ENCODE results near the gene FAM187B. TPM values are rescaled to one million over a fixed set of nuclear protein-coding genes. Genes with fewer than 3 reads are reported as not detected.

The FAM187B gene
- total and polyA plus RNA-seq, 10 donors, result 0.48 to 0.61 (median 0.51) TPM; not detected in 7

GRCh38 chr19:35249146-35249847, 20.8 kb upstream of the FAM187B start:
- TF ChIP-seq POLR2A (IDR thresholded peaks at IDR 0.05) (no peak), CTCF (IDR thresholded peaks at IDR 0.05 in 8 of 11, conservative IDR thresholded peaks at IDR 0.05 in 3 of 11) (no peak)
- Histone ChIP-seq H3K27me3 (replicated peaks in 1 of 7) (peaks cover 0 to 43% (median 11%) of the 10 kb centered on the region in 7 donors), H3K4me3 (peak overlapping the region; percentile 54 to 89 (median 58)), H3K27ac (peak overlapping the region; percentile 72 to 90 (median 81)), H3K4me1 (peaks cover 13 to 56% (median 40%) of the 10 kb centered on the region in 6 donors), H3K36me3 (peaks cover 0 to 23% (median 0%) of the 10 kb centered on the region in 6 donors), H3K9me3 (peaks cover 0 to 7% (median 0%) of the 10 kb centered on the region in 8 donors)
- intact Hi-C loops (cut with DNase I; ENCODE audit: low total_unique reads), result no loop called here
- WGBS, 5 donors, result 16 to 34% (median 18%) methylated on average over 28 to 39 of the region's 39 CpGs
- no peak for DNase-seq

GRCh38 chr19:35248310-35249145, 20.0 kb upstream of the FAM187B start, which contains the start of gene LSR:
TSS of gene LSR (plus strand) at chr19:35249002. CDS start at chr19:35249023, 21 bp downstream.
- peaks cover 0 to 15% (median 0%) of the 10 kb centered on the region in 6 donors for H3K36me3 ChIP-seq
- WGBS, 5 donors, result 0 to 2% (median 0%) methylated on average over 21 to 69 of the region's 69 CpGs
- H3K27me3 ChIP-seq (replicated peaks in 1 of 7), result peaks cover 0 to 43% (median 11%) of the 10 kb centered on the region in 7 donors
- peak; percentile 76 to 82 (median 77) for TF ChIP-seq POLR2AphosphoS5 (IDR thresholded peaks at IDR 0.05)
- peak in 1 of 11 experiments; percentile 10 for TF ChIP-seq CTCF (IDR thresholded peaks at IDR 0.05 in 8 of 11, conservative IDR thresholded peaks at IDR 0.05 in 3 of 11)
- peak in 1 of 3 donors; percentile 32 for TF ChIP-seq POLR2A (IDR thresholded peaks at IDR 0.05)
- intact Hi-C loops (cut with DNase I; ENCODE audit: low total_unique reads), result no loop called here
- peaks cover 13 to 50% (median 36%) of the 10 kb centered on the region in 6 donors for H3K4me1 ChIP-seq
- H3K4me3 ChIP-seq, result peak within 1 kb of the TSS; percentile 54 to 89 (median 58)
- DNase-seq, result peak; percentile 94
- H3K27ac ChIP-seq, result peak within 1 kb of the TSS; percentile 72 to 90 (median 81)
- H3K9me3 ChIP-seq, result peaks cover 0 to 11% (median 0%) of the 10 kb centered on the region in 8 donors

- WGBS, 5 donors, result 5 to 23% (median 5%) methylated on average over 8 to 42 of the region's 42 CpGs
- TF ChIP-seq POLR2AphosphoS5 (IDR thresholded peaks at IDR 0.05), result no peak
- peak in 8 of 11 experiments; percentile 24 to 63 (median 52) for TF ChIP-seq CTCF (IDR thresholded peaks at IDR 0.05 in 8 of 11, conservative IDR thresholded peaks at IDR 0.05 in 3 of 11)
- TF ChIP-seq POLR2A (IDR thresholded peaks at IDR 0.05), result no peak
- Histone ChIP-seq H3K27ac (peak overlapping the region; percentile 72 to 90 (median 81)), H3K9me3 (peaks cover 0 to 11% (median 0%) of the 10 kb centered on the region in 8 donors), H3K4me3 (peak overlapping the region; percentile 54 to 89 (median 58)), H3K36me3 (peaks cover 0 to 13% (median 0%) of the 10 kb centered on the region in 6 donors), H3K4me1 (peaks cover 13 to 49% (median 34%) of the 10 kb centered on the region in 6 donors), H3K27me3 (replicated peaks in 1 of 7) (peaks cover 0 to 43% (median 11%) of the 10 kb centered on the region in 7 donors)
- intact Hi-C loops (cut with DNase I; ENCODE audit: low total_unique reads), result no loop called here
- peak; percentile 87 for DNase-seq
These were observed 19.2 kb upstream of the FAM187B start for GRCh38 chr19:35247526-35248309.

All from spleen (tissue), 11 donors.